ENCODE data around the gene AOPEP. TPM values are rescaled to one million over a fixed set of nuclear protein-coding genes. Genes with fewer than 3 reads are reported as not detected.

AOPEP gene
- total and polyA plus RNA-seq, 2 of the 13 experiments (the other 11 are each of a cell fraction or from before 2014, with no cell fraction given), result 22.2 to 41.6 TPM

- TF ChIP-seq ZNF225 (CRISPR knock-in tag; IDR thresholded peaks at IDR 0.05) (no peak), KDM6A (CRISPR knock-in tag; IDR thresholded peaks at IDR 0.05; ENCODE audit: low read depth) (no peak), HNRNPH1 (optimal IDR thresholded peaks at IDR 0.05; ENCODE audit: low read depth, low read length) (no peak), CCDC6 (CRISPR knock-in tag; IDR thresholded peaks at IDR 0.05) (no peak; the same call in 1 of the 2 replicates), RNF219 (CRISPR knock-in tag; IDR thresholded peaks at IDR 0.05) (no peak), ZMYM4 (CRISPR knock-in tag; IDR thresholded peaks at IDR 0.05) (peak; percentile 81), PHF8 (CRISPR knock-in tag; IDR thresholded peaks at IDR 0.05) (no peak), ZNF383 (CRISPR knock-in tag; IDR thresholded peaks at IDR 0.05; ENCODE audit: borderline replicate concordance) (no peak), ZNF160 (CRISPR knock-in tag; IDR thresholded peaks at IDR 0.05) (no peak), ZHX1 (CRISPR knock-in tag; IDR thresholded peaks at IDR 0.05; ENCODE audit: low read depth) (no peak), KAT2B (IDR thresholded peaks at IDR 0.05; ENCODE audit: borderline replicate concordance, low read depth, low read length) (no peak), CAMTA2 (CRISPR knock-in tag; IDR thresholded peaks at IDR 0.05; ENCODE audit: borderline replicate concordance) (no peak), ZNF546 (CRISPR knock-in tag; conservative IDR thresholded peaks at IDR 0.05) (no peak), ZNF652 (CRISPR knock-in tag; IDR thresholded peaks at IDR 0.05; ENCODE audit: borderline replicate concordance, low read depth) (no peak), NFIC (IDR thresholded peaks at IDR 0.05; ENCODE audit: low read length) (no peak), NFYC (CRISPR knock-in tag; IDR thresholded peaks at IDR 0.05) (no peak), BCL6 (CRISPR knock-in tag; IDR thresholded peaks at IDR 0.05) (0 out of 2 replicates have a peak, but pooled peaks have one; percentile 45), ATF2 (CRISPR knock-in tag; IDR thresholded peaks at IDR 0.05) (peak; percentile 32; the same call in 1 of the 2 replicates), ZNF670 (CRISPR knock-in tag; IDR thresholded peaks at IDR 0.05; ENCODE audit: borderline replicate concordance) (no peak), FOSL1 (CRISPR knock-in tag; IDR thresholded peaks at IDR 0.05; ENCODE audit: borderline replicate concordance) (no peak), PRDM4 (CRISPR knock-in tag; IDR thresholded peaks at IDR 0.05; ENCODE audit: borderline replicate concordance) (no peak), ZNF33B (CRISPR knock-in tag; IDR thresholded peaks at IDR 0.05) (no peak), CBX2 (IDR thresholded peaks at IDR 0.05; ENCODE audit: low read depth, low read length) (no peak), CBX2 (CRISPR knock-in tag; IDR thresholded peaks at IDR 0.05; ENCODE audit: low read depth) (no peak)
Observed at GRCh38 chr9:95070549-95071021, 344.1 kb downstream of the AOPEP start (continued).
